HCT116 (cell line): ENCODE measurements around the gene PDE7B. TPM values are rescaled to one million over a fixed set of nuclear protein-coding genes. Genes with fewer than 3 reads are reported as not detected.

Source experiments
- ATAC-seq: fragments of 200-7000 bp; cut with Tn5 transposase; 2 replicates; pipeline ENCODE4 v1.9.1; 2020; ENCODE audit warnings: mild to moderate bottlenecking, moderate library complexity
- BruUV-seq: library from RNA; stranded (reverse); fragments of 400-500 nt; replicated peaks from 2 replicates; lab custom pipeline; 2021; lab: Mats Ljungman, UMichigan
- CTCF ChIA-PET: fragments of 300-600 bp; sonication (Branson Sonifier 250); formaldehyde crosslinking; loops from one replicate; lab custom pipeline; 2021; ENCODE audit warnings: antibody characterized with exemption; lab: Charles Lee
- POLR2A ChIA-PET: fragments of 300-600, 350-600 bp; sonication (Branson Sonifier 250); formaldehyde crosslinking; loops from one replicate; lab custom pipeline; 2021; ENCODE audit warnings: antibody characterized with exemption; lab: Charles Lee
- RAD21 ChIA-PET, 2 experiments: fragments of 300-600 bp; sonication (Branson Sonifier 250); formaldehyde crosslinking; loops; one replicate each; lab custom pipeline; 2023; ENCODE audit warnings: low total read pairs in 2 of 2; ENCODE audit not compliant: uncharacterized antibody in 2 of 2, unreplicated experiment in 2 of 2, low non-redundant PET in 1 of 2; lab: Charles Lee
- DNase-seq: peaks from one replicate; pipeline ENCODE4 v3.0.0-alpha.2; 2010; ENCODE audit warnings: low read depth, low spot score
- H2AFZ ChIP-seq: fragments of 200-600 bp; shearing (Covaris generic), sonication (generic); 2 replicates; pipeline ENCODE4 v1.6.1; 2017; ENCODE audit warnings: low read depth, mixed run types, mixed read lengths, antibody characterized with exemption, low read length; ENCODE audit not compliant: poor library complexity, severe bottlenecking
- H3K27ac ChIP-seq: 2 replicates; pipeline ENCODE4 v1.5.1; 2012; ENCODE audit warnings: low read depth, low read length
- H3K27me3 ChIP-seq: fragments of 200-600 bp; sonication (generic); 2 replicates; pipeline ENCODE4 v1.6.1; 2016; ENCODE audit warnings: mixed run types, low read length, mixed read lengths; ENCODE audit not compliant: insufficient read depth
- H3K36me3 ChIP-seq, 2 experiments: fragments of 200-500 bp in 1 of 2; fragments of 200-600 bp in 1 of 2; sonication (Bioruptor generic) in 1 of 2; sonication (generic) in 1 of 2; 2 replicates each; pipeline versions ENCODE4 v1.5.1 to v1.6.1; 2014 to 2016; ENCODE audit warnings: low read length in 2 of 2, inconsistent platforms in 1 of 2, mixed read lengths in 1 of 2, mixed run types in 1 of 2; ENCODE audit not compliant: insufficient read depth in 2 of 2, control insufficient read depth in 1 of 2
- H3K4me1 ChIP-seq, 2 experiments: fragments of 200-600 bp in 1 of 2; sonication (generic) in 1 of 2; 2 replicates each; pipeline versions ENCODE4 v1.5.1 to v1.6.1; 2012 to 2017; ENCODE audit warnings: low read length in 2 of 2, inconsistent platforms in 1 of 2, mild to moderate bottlenecking in 1 of 2, mixed read lengths in 1 of 2, mixed run types in 1 of 2, moderate library complexity in 1 of 2; ENCODE audit not compliant: insufficient read depth in 2 of 2, control insufficient read depth in 1 of 2
- H3K4me2 ChIP-seq: fragments of 200-600 bp; sonication (generic); 2 replicates; pipeline ENCODE4 v1.6.1; 2017; ENCODE audit warnings: mixed run types, low read length, mixed read lengths
- H3K4me3 ChIP-seq, 2 experiments: fragments of 200-600 bp in 1 of 2; sonication (generic) in 1 of 2; replicated peaks in 1 of 2; 2 replicates each; pipeline ENCODE4 v1.5.1; 2011 to 2016; ENCODE audit warnings: low read length in 2 of 2, control low read depth in 1 of 2, low read depth in 1 of 2, mild to moderate bottlenecking in 1 of 2, mixed read lengths in 1 of 2, mixed run types in 1 of 2
- H3K79me2 ChIP-seq: fragments of 200-600 bp; sonication (generic); 2 replicates; pipeline ENCODE4 v1.6.1; 2017; ENCODE audit warnings: mild to moderate bottlenecking, mixed run types, low read length, moderate library complexity, mixed read lengths; ENCODE audit not compliant: insufficient read depth
- H3K9ac ChIP-seq: fragments of 200-600 bp; sonication (generic); 2 replicates; pipeline ENCODE4 v1.6.1; 2016; ENCODE audit warnings: low read length, mixed read lengths
- H3K9me2 ChIP-seq: fragments of 200-600 bp; sonication (generic), shearing (Covaris generic); 2 replicates; pipeline ENCODE4 v1.6.1; 2017; ENCODE audit warnings: mixed run types, mild to moderate bottlenecking, moderate library complexity; ENCODE audit not compliant: insufficient read depth
- H3K9me3 ChIP-seq, 2 experiments: fragments of 200-500 bp in 1 of 2; fragments of 200-600 bp in 1 of 2; sonication (Bioruptor generic) in 1 of 2; sonication (generic) in 1 of 2; 2 replicates each; pipeline ENCODE4 v1.6.1; 2014 to 2017; ENCODE audit warnings: low read length in 2 of 2, mixed read lengths in 2 of 2, inconsistent platforms in 1 of 2, low read depth in 1 of 2, mild to moderate bottlenecking in 1 of 2, mixed run types in 1 of 2, moderate library complexity in 1 of 2; ENCODE audit not compliant: control insufficient read depth in 1 of 2, insufficient read depth in 1 of 2
- H4K20me1 ChIP-seq: fragments of 200-600 bp; sonication (generic), shearing (Covaris generic); 2 replicates; pipeline ENCODE4 v1.6.1; 2017; ENCODE audit warnings: mixed run types, mild to moderate bottlenecking, moderate library complexity; ENCODE audit not compliant: insufficient read depth
- ATF3 ChIP-seq: IDR thresholded peaks from 2 replicates; pipeline ENCODE4 v1.6.1; 2012
- CTCF ChIP-seq, 3 experiments: fragments of 200-600 bp in 1 of 3; sonication (generic) in 1 of 3; IDR thresholded peaks in 2 of 3; conservative IDR thresholded peaks in 1 of 3; 2 replicates each; pipeline ENCODE4 v1.5.1; 2012 to 2017; ENCODE audit warnings: low read depth in 2 of 3, low read length in 2 of 3, antibody characterized with exemption in 1 of 3, borderline replicate concordance in 1 of 3, control low read depth in 1 of 3, mild to moderate bottlenecking in 1 of 3, mixed read lengths in 1 of 3, mixed run types in 1 of 3, moderate library complexity in 1 of 3; ENCODE audit not compliant: insufficient read depth in 1 of 3
- ELF1 ChIP-seq: IDR thresholded peaks from 2 replicates; pipeline ENCODE4 v1.6.1; 2012; ENCODE audit warnings: low read depth, borderline replicate concordance
- EZH2phosphoT487 ChIP-seq: fragments of 200-600 bp; IDR thresholded peaks from 2 replicates; pipeline ENCODE4 v1.6.1; 2018; ENCODE audit warnings: antibody characterized with exemption, borderline replicate concordance
- POLR2A ChIP-seq: IDR thresholded peaks from 2 replicates; pipeline ENCODE4 v1.7.0; 2011; ENCODE audit warnings: borderline replicate concordance; ENCODE audit not compliant: insufficient read depth, insufficient read length; ENCODE audit errors: extremely low read depth
- SP1 ChIP-seq: IDR thresholded peaks from 2 replicates; pipeline ENCODE4 v1.6.1; 2012; ENCODE audit warnings: low read depth
- YY1 ChIP-seq: IDR thresholded peaks from 2 replicates; pipeline ENCODE4 v1.6.1; 2011; ENCODE audit warnings: low read length, low read depth, moderate library complexity, mild to moderate bottlenecking; ENCODE audit not compliant: insufficient replicate concordance; ENCODE audit errors: extremely low read depth
- intact Hi-C: fragments of 100-400 bp; cut with micrococcal nuclease; formaldehyde crosslinking; loops from 2 replicates; pipeline ENCODE4 v1.10.0; 2022
- total RNA-seq: library from RNA; stranded (reverse); gene quantifications from one replicate; pipeline ENCODE4 v1.2.1, GENCODE V29; 2021; ENCODE audit not compliant: unreplicated experiment

PDE7B gene
- total RNA-seq, 1 experiment from 2014 or later = 0.61 TPM

DNA sequence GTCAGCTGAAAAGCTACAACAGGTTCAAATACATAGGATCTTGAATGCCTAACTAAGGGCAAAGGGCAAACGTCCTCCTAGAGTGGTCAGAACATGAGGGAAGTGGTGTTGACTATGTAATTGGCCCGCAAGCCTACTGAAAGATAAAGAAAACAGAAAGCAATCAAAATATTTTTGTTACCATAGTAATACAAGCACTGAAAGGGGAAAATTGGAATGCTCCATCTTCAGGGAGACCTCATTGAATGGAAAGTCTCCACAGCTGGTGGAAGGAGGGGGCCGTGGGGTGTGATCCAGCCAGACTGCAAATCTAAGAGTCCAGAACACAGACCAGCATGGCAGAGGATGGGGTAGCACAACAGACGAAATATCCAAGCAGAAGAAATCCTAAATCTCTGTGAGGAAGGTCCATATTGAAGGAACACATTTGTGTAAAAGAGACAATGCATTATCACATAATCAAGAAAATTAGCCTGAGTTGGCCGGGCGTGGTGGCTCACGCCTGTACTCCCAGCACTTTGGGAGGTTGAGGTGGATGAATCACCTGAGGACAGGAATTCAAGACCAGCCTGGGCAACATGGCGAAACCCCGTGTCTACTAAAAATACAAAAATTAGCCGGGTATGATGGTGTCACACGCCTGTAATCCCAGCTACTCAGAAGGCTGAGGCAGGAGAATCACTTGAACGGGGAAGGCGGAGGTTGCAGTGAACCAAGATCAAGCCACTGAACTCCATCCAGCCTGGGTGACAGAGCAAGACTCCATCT, 359.1 kb downstream of the PDE7B start:
- Histone ChIP-seq H3K36me3 (no peaks in the 10 kb centered on the region), H4K20me1 (no peaks in the 10 kb centered on the region), H3K9me2 (no peaks in the 10 kb centered on the region), H3K9me3 (no peaks in the 10 kb centered on the region), H3K9ac (no peak overlapping the region), H3K79me2 (no peaks in the 10 kb centered on the region)
- no peak for DNase-seq
- no peak for TF ChIP-seq SP1
- TF ChIP-seq, all 23 proteins: peak for 0
- intact Hi-C loops = no loop called here
- ATAC-seq = no peak
- no peak overlapping the region for H3K4me2 ChIP-seq
- no TSS peak for BruUV-seq
- no peaks in the 10 kb centered on the region for H3K4me1 ChIP-seq
- no peak overlapping the region for H3K4me3 ChIP-seq
- no peak overlapping the region for H3K27ac ChIP-seq
- ChIA-PET RAD21 (no interaction called here), CTCF (interaction anchor here (1.1 kb wide), 1 partner anchor 301 kb away, joined by 3 read pairs; no protein-coding TSS in a partner anchor), POLR2A (no interaction called here)
- no peaks in the 10 kb centered on the region for H3K27me3 ChIP-seq
- no peak overlapping the region for H2AFZ ChIP-seq

DNA sequence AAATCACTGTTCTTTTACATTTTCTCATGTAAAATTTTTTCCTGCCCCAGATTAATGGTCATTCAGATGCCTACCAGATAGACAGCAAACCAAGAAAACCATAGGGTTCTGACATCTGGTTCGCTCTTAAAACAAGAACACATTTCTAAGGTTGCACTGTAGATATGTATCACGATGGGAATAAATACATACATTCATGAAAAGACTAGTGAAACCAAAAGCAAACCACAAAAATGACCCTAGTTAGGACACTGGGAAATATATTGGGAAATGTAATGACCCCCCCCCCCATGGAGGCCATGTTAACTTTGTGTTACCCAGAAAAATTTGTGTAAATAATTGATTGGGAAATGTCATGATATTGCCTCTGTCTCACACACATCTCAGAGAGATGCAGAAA, 361.1 kb downstream of the PDE7B start:
- H3K27me3 ChIP-seq = no peaks in the 10 kb centered on the region
- no peak for ATAC-seq
- no peak overlapping the region for H3K27ac ChIP-seq
- H3K4me2 ChIP-seq = no peak overlapping the region
- POLR2A ChIA-PET = no interaction called here
- intact Hi-C loops = no loop called here
- no peak for TF ChIP-seq CTCF (IDR thresholded peaks at IDR 0.05 in 2 of 3, conservative IDR thresholded peaks at IDR 0.05 in 1 of 3; ENCODE audit: borderline replicate concordance in 1 of 3, insufficient read depth in 1 of 3, low read depth in 2 of 3, low read length in 2 of 3)
- no peak for TF ChIP-seq YY1
- no peak for TF ChIP-seq POLR2A
- no peak for TF ChIP-seq ATF3
- no peak for TF ChIP-seq EZH2phosphoT487
- no peak for TF ChIP-seq ELF1
- TF ChIP-seq, all 23 proteins: peak for 0
- Histone ChIP-seq H3K9me2 (no peaks in the 10 kb centered on the region), H3K36me3 (no peaks in the 10 kb centered on the region), H3K79me2 (no peaks in the 10 kb centered on the region), H3K4me3 (no peak overlapping the region), H3K9me3 (no peaks in the 10 kb centered on the region), H4K20me1 (no peaks in the 10 kb centered on the region), H2AFZ (no peak overlapping the region), H3K4me1 (no peaks in the 10 kb centered on the region), H3K9ac (no peak overlapping the region)
- no TSS peak for BruUV-seq
- no peak for DNase-seq
- CTCF ChIA-PET = no interaction called here
- RAD21 ChIA-PET = no interaction called here
